CD4-positive, alpha-beta T cell (primary cell): ENCODE results near the gene PTPN21. TPM values are rescaled to one million over a fixed set of nuclear protein-coding genes. Genes with fewer than 3 reads are reported as not detected.

Experiments used
- ATAC-seq: fragments of 200-7000 bp; cut with Tn5 transposase; one replicate; pipeline ENCODE4 v1.10.0; 2022; ENCODE audit warnings: mild to moderate bottlenecking; ENCODE audit not compliant: poor library complexity
- CTCF ChIA-PET: fragments of 350-600 bp; sonication (Branson Sonifier 250); formaldehyde crosslinking; loops from one replicate; lab custom pipeline; 2021; ENCODE audit warnings: antibody characterized with exemption, inconsistent platforms; lab: Charles Lee
- POLR2A ChIA-PET: fragments of 350-600 bp; sonication (Branson Sonifier 250); formaldehyde crosslinking; loops from one replicate; lab custom pipeline; 2021; ENCODE audit warnings: antibody characterized with exemption, inconsistent platforms; lab: Charles Lee
- DNase-seq, 14 experiments: peaks; one replicate each; pipeline ENCODE4 v3.0.0-alpha.2; 2013 to 2020; ENCODE audit warnings: mixed read lengths in 2 of 14
- H3K27ac ChIP-seq, 2 donors: one replicate each; pipeline versions ENCODE4 v1.5.1 to v1.7.0; 2013; ENCODE audit warnings: low read length in 2 of 2, low read depth in 1 of 2, mild to moderate bottlenecking in 1 of 2
- H3K27me3 ChIP-seq, 2 experiments: 1 replicate in 1 of 2; 2 replicates in 1 of 2; pipeline versions ENCODE4 v1.6.1 to v1.7.0; 2013; ENCODE audit warnings: low read length in 2 of 2, control low read depth in 1 of 2, mild to moderate bottlenecking in 1 of 2, moderate library complexity in 1 of 2; ENCODE audit not compliant: insufficient read depth in 2 of 2, control insufficient read depth in 1 of 2
- H3K36me3 ChIP-seq: one replicate; pipeline ENCODE4 v1.6.1; 2013; ENCODE audit warnings: low read length, control low read depth; ENCODE audit not compliant: insufficient read depth
- H3K4me1 ChIP-seq: one replicate; pipeline ENCODE4 v1.6.1; 2013; ENCODE audit warnings: low read length, control low read depth; ENCODE audit not compliant: insufficient read depth
- H3K4me3 ChIP-seq: one replicate; pipeline ENCODE4 v1.5.1; 2013; ENCODE audit warnings: mild to moderate bottlenecking, low read length, moderate library complexity
- H3K9me3 ChIP-seq, 2 experiments: 1 replicate in 1 of 2; 2 replicates in 1 of 2; pipeline versions ENCODE4 v1.6.1 to v1.7.0; 2013; ENCODE audit warnings: low read length in 2 of 2, mild to moderate bottlenecking in 2 of 2, control low read depth in 1 of 2, moderate library complexity in 1 of 2; ENCODE audit not compliant: control insufficient read depth in 1 of 2, insufficient read depth in 1 of 2
- H3K27ac Mint-ChIP-seq: one replicate; pipeline ENCODE4 v1.8.0; 2020; ENCODE audit warnings: mixed read lengths
- H3K27me3 Mint-ChIP-seq: one replicate; pipeline ENCODE4 v1.8.0; 2021; ENCODE audit warnings: mixed read lengths
- H3K36me3 Mint-ChIP-seq: one replicate; pipeline ENCODE4 v1.8.0; 2021; ENCODE audit warnings: low read depth, mixed read lengths
- H3K4me1 Mint-ChIP-seq: one replicate; pipeline ENCODE4 v1.8.0; 2021; ENCODE audit warnings: low read depth, mixed read lengths
- H3K4me3 Mint-ChIP-seq: one replicate; pipeline ENCODE4 v1.8.0; 2020; ENCODE audit warnings: mild to moderate bottlenecking, mixed read lengths
- H3K9me3 Mint-ChIP-seq: one replicate; pipeline ENCODE4 v1.8.0; 2020; ENCODE audit warnings: mixed read lengths
- intact Hi-C, 2 experiments: fragments of 100-400 bp; cut with DNase I in 1 of 2; cut with micrococcal nuclease in 1 of 2; formaldehyde crosslinking; loops; one replicate each; pipeline versions ENCODE4 v1.15.1 to v1.9.0; 2023 to 2025; cut with DNase I, micrococcal nuclease
- total RNA-seq, 174 experiments: library from RNA in 2 of 174; stranded (reverse) in 2 of 174; gene quantifications; one replicate each; pipeline ENCODE4 v1.2.3 and lab custom pipeline; 2021 to 2026
- TF ChIP-seq, protein P1 (sequence below): fragments of 200-600 bp; IDR thresholded peaks from one replicate; pipeline ENCODE4 v1.8.0; 2022; ENCODE audit warnings: antibody characterized with exemption, mild to moderate bottlenecking

The PTPN21 gene
- total RNA-seq, 2 experiments from 2014 or later, result not detected

DNA sequence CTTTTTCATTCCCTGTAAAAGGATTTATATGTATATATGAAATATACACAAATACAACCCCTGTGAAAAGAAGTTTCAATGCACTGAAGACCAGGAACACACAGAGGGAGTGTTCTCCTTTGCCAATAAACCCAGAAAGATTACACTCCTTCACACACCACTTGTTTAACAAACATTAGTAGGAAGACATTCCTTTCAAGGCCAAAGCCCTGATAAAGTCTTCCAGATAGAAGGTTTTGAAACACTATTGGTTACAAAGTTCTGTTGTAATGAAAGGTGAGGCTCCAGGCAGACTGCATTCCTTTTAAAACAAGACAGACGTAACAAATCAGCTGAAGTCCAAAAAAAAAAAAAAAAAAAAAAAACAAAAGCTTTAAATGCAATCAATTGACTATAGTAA, 81.0 kb downstream of the PTPN21 start:
- intact Hi-C loops, result no loop called here
- DNase-seq (no peak), ATAC-seq (no peak)
- Histone ChIP-seq H3K27ac (no peak overlapping the region), H3K9me3 (no peaks in the 10 kb centered on the region), H3K27me3 (no peaks in the 10 kb centered on the region), H3K36me3 (no peaks in the 10 kb centered on the region), H3K4me1 (no peaks in the 10 kb centered on the region), H3K4me3 (no peak overlapping the region)
- CTCF ChIA-PET, result no interaction called here
- Mint-ChIP-seq H3K27ac (no peak overlapping the region), H3K4me3 (no peak overlapping the region), H3K4me1 (no peaks in the 10 kb centered on the region), H3K36me3 (no peaks in the 10 kb centered on the region), H3K9me3 (no peaks in the 10 kb centered on the region), H3K27me3 (peaks cover 3% of the 10 kb centered on the region)
- POLR2A ChIA-PET, result no interaction called here
- TF ChIP-seq, protein P1, sequence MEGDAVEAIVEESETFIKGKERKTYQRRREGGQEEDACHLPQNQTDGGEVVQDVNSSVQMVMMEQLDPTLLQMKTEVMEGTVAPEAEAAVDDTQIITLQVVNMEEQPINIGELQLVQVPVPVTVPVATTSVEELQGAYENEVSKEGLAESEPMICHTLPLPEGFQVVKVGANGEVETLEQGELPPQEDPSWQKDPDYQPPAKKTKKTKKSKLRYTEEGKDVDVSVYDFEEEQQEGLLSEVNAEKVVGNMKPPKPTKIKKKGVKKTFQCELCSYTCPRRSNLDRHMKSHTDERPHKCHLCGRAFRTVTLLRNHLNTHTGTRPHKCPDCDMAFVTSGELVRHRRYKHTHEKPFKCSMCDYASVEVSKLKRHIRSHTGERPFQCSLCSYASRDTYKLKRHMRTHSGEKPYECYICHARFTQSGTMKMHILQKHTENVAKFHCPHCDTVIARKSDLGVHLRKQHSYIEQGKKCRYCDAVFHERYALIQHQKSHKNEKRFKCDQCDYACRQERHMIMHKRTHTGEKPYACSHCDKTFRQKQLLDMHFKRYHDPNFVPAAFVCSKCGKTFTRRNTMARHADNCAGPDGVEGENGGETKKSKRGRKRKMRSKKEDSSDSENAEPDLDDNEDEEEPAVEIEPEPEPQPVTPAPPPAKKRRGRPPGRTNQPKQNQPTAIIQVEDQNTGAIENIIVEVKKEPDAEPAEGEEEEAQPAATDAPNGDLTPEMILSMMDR, result no peak

DNA sequence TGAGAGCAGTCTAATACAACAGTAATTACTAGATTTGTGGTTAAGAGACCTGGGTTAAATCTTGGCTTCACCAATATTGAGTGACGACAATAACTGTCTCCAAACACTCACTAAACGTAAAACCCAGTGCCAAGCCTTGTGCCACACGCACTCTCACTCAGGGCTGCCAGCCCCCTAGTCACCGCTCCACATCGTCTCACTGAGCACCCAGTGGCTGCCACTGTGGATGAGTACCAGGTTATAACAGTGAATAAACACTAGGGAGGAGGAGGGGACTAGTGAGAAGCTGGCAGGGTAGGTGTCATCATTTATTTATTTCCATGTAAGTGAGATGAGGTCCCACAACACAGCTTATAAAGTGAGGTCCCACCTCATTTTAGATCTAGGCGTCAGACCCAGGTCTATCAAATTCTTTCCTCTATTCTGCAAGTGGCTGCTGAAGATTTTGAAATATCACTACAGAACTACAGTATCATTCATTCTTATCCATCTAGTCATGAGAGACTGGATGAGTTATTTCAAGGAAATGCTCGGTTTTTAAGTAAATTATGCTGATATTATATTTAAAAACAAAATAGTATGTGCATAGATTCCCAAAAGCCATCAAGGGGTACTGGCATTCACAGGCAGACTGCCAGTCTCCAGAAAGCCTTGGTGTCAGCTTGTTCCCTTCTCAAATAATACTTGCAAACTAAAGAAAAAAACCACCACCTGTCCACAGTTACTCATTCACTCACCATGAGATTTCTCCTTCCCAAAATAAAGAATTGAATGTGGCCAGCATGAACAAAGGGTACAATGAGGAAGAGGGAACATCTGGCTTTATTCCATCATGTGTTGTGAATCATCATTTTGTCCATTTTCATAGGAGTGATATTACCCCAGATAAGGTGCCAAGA, 84.0 kb downstream of the PTPN21 start:
- H3K4me3 Mint-ChIP-seq, result no peak overlapping the region
- ChIA-PET CTCF (no interaction called here), POLR2A (no interaction called here)
- Histone ChIP-seq H3K27me3 (no peaks in the 10 kb centered on the region), H3K9me3 (no peaks in the 10 kb centered on the region), H3K27ac (no peak overlapping the region), H3K4me1 (no peaks in the 10 kb centered on the region), H3K36me3 (no peaks in the 10 kb centered on the region), H3K4me3 (no peak overlapping the region)
- no peaks in the 10 kb centered on the region for H3K4me1 Mint-ChIP-seq
- H3K27ac Mint-ChIP-seq, result no peak overlapping the region
- no peaks in the 10 kb centered on the region for H3K36me3 Mint-ChIP-seq
- no peaks in the 10 kb centered on the region for H3K9me3 Mint-ChIP-seq
- TF ChIP-seq, protein P1, result no peak
- intact Hi-C loops, result no loop called here
- no peaks in the 10 kb centered on the region for H3K27me3 Mint-ChIP-seq
- no peak for ATAC-seq
- no peak for DNase-seq

DNA sequence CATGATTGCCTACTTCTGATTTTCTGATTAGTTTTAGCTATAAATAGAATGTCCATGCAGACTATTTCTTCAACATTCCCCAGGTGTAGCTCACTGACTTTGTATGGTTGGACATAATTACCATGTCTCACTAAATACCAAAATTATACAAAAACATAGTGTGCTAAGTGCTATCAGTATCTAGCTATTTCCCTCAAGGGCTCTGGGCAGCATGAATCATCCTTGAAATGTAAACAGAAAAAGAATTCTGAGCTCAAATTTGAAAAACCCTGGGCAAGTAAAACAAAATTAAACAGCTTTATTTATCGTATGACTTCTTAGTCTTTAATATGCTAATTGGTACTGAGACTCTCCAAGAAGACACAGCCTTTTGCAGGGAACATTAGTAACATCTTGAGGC, 86.4 kb downstream of the PTPN21 start:
- no peak for ATAC-seq
- intact Hi-C loops, result no loop called here
- Histone ChIP-seq H3K4me3 (no peak overlapping the region), H3K27ac (no peak overlapping the region), H3K36me3 (no peaks in the 10 kb centered on the region), H3K27me3 (no peaks in the 10 kb centered on the region), H3K9me3 (no peaks in the 10 kb centered on the region), H3K4me1 (no peaks in the 10 kb centered on the region)
- no peaks in the 10 kb centered on the region for H3K27me3 Mint-ChIP-seq
- H3K27ac Mint-ChIP-seq, result no peak overlapping the region
- H3K9me3 Mint-ChIP-seq, result no peaks in the 10 kb centered on the region
- POLR2A ChIA-PET, result no interaction called here
- TF ChIP-seq, protein P1, result no peak
- DNase-seq, result no peak
- CTCF ChIA-PET, result no interaction called here
- peaks cover under 1% of the 10 kb centered on the region for H3K36me3 Mint-ChIP-seq
- no peak overlapping the region for H3K4me3 Mint-ChIP-seq
- no peaks in the 10 kb centered on the region for H3K4me1 Mint-ChIP-seq
